NCI-H2029 treated with DMSO at 0.1 percent for 48 hours (cell line): ENCODE data around the gene CLDN4.
"Not testable (repeated sequence)": the region's sequence is repeated elsewhere in the genome, so short reads cannot be mapped to it uniquely, and the experiment has no call there.

Source experiments
- DNase-seq: peaks from one replicate; lab custom pipeline; 2025; lab: John Stamatoyannopoulos, UW

Gene CLDN4, protein sequence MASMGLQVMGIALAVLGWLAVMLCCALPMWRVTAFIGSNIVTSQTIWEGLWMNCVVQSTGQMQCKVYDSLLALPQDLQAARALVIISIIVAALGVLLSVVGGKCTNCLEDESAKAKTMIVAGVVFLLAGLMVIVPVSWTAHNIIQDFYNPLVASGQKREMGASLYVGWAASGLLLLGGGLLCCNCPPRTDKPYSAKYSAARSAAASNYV

GRCh38 chr7:73830681-73831583 is at the start of gene CLDN4:
TSS of gene CLDN4 (plus strand) at chr7:73830996. CDS start at chr7:73831202, 206 bp downstream.
- peak; percentile 82 for DNase-seq

- DNase-seq, result no peak
These were observed 44.2 kb upstream of the CLDN4 start for GRCh38 chr7:73786588-73786987.

- not testable (repeated sequence) for DNase-seq
These were observed 43.1 kb upstream of the CLDN4 start for GRCh38 chr7:73787786-73788048.

GRCh38 chr7:73789051-73789450 is 41.7 kb upstream of the CLDN4 start:
- no peak for DNase-seq

GRCh38 chr7:73791170-73791690 is 39.6 kb upstream of the CLDN4 start:
- DNase-seq, result not testable (repeated sequence)

GRCh38 chr7:73795188-73795587 is 35.6 kb upstream of the CLDN4 start:
- not testable (repeated sequence) for DNase-seq

DNA sequence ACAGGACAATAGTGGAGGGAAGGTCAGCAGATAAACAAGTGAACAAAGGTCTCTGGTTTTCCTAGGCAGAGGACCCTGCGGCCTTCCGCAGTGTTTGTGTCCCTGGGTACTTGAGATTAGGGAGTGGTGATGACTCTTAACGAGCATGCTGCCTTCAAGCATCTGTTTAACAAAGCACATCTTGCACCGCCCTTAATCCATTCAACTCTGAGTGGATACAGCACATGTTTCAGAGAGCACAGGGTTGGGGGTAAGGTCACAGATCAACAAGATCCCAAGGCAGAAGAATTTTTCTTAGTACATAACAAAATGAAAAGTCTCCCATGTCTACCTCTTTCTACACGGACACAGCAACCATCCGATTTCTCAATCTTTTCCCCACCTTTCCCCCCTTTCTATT is 34.1 kb upstream of the CLDN4 start:
- DNase-seq, result not testable (repeated sequence)

GRCh38 chr7:73797176-73797575 is 33.6 kb upstream of the CLDN4 start:
- not testable (repeated sequence) for DNase-seq

GRCh38 chr7:73799282-73800141 is 31.3 kb upstream of the CLDN4 start:
- DNase-seq, result no peak

- no peak for DNase-seq
These were observed 29.2 kb upstream of the CLDN4 start for GRCh38 chr7:73801577-73801976.

DNA sequence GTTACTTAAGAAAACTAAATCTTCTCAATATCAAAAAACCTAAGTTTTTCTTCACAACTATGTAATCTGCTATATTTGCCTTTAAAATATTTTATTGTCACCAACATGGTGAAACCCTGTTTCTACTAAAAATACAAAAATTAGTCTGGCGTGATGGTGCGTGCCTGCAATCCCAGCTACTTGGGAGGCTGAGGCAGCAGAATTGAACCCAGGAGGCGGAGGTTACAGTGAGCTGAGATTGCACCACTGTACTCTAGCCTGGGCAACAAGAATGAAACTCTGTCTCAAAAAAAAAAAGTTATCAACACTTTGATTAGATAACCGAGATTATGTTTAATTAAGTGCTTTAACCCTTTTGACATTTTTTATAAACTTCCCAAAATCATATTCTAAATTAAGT is 28.3 kb upstream of the CLDN4 start:
- DNase-seq, result no peak

GRCh38 chr7:73809467-73809951 is 21.3 kb upstream of the CLDN4 start:
- DNase-seq, result no peak

DNA sequence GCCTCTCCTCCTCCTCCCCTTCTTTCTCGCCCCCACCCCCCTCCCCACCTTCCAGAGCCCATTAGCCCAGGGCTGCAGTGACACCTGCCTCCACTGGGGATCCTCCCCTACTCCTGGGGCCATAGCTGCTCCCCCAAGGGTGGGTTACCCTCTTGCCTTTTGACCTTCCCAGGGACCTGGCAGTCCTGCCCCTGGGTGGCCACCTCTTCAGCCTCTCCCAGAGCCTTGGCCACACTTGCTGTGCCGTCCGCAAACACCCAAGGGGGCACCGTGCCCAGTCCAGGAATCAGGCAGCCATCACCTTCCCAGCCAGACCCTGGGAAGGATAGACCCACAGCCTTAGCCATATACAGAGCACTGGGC is 19.8 kb upstream of the CLDN4 start:
- DNase-seq, result no peak

GRCh38 chr7:73811760-73812168 is 19.0 kb upstream of the CLDN4 start:
- peak; percentile 58 for DNase-seq

DNA sequence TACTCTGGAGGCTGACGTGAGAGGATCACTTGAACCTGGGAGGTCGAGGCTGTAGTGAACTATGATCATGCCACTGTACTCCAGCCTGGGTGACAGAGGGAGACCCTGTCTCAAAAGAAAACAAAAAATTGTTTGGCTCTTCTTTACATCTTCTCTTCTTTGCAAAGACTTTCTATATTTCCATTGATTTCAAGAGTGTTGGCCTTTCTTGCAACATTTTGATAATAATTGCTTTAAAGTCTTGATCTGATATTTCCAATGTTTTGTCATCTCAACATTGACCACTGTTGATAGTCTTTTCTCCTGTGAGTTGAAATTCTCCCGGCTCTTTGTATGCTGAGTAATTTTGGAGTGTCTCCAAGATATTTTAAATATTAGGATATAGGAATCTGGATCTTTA is 17.8 kb upstream of the CLDN4 start:
- DNase-seq, result no peak

GRCh38 chr7:73815436-73815835 is 15.4 kb upstream of the CLDN4 start:
- DNase-seq, result no peak

- no peak for DNase-seq
These were observed 13.7 kb upstream of the CLDN4 start for GRCh38 chr7:73817121-73817520.

- DNase-seq, result no peak
These were observed 10.8 kb upstream of the CLDN4 start for GRCh38 chr7:73820013-73820412.

- peak; percentile 21 for DNase-seq
These were observed 9.1 kb upstream of the CLDN4 start for GRCh38 chr7:73821597-73822285.

GRCh38 chr7:73822319-73823173 is 8.2 kb upstream of the CLDN4 start:
- peak; percentile 15 for DNase-seq

- DNase-seq, result no peak
These were observed 7.5 kb upstream of the CLDN4 start for GRCh38 chr7:73823257-73823656.
